IMR-90 (cell line): ENCODE measurements around the gene GSG1L. TPM values are rescaled to one million over a fixed set of nuclear protein-coding genes. Genes with fewer than 3 reads are reported as not detected.

Source experiments
- ATAC-seq: fragments of 200-7000 bp; cut with Tn5 transposase; 2 replicates; pipeline ENCODE4 v1.9.1; 2020; ENCODE audit warnings: low read depth, mild to moderate bottlenecking, moderate library complexity
- BruUV-seq: library from RNA; stranded (reverse); fragments of 400-500 nt; replicated peaks from 2 replicates; lab custom pipeline; 2021; lab: Mats Ljungman, UMichigan
- CTCF ChIA-PET: fragments of 300-600 bp; formaldehyde crosslinking; extraction: SDS; loops from one replicate; lab custom pipeline; 2021; ENCODE audit warnings: antibody characterized with exemption; lab: Yijun Ruan, JAX
- POLR2A ChIA-PET: fragments of 300-600 bp; sonication (Branson Sonifier 250); formaldehyde crosslinking; loops from one replicate; lab custom pipeline; 2022; ENCODE audit warnings: antibody characterized with exemption; ENCODE audit not compliant: unreplicated experiment; lab: Charles Lee
- DNase-seq: peaks from one replicate; pipeline ENCODE4 v3.0.0; 2013
- H2AFZ ChIP-seq: replicated peaks from 2 replicates; pipeline ENCODE3; 2013; ENCODE audit warnings: low read length, mild to moderate bottlenecking; ENCODE audit not compliant: poor library complexity
- H2AK5ac ChIP-seq: 2 replicates; pipeline ENCODE4 v1.6.1; 2013; ENCODE audit warnings: low read depth, low read length, inconsistent platforms
- H2AK9ac ChIP-seq: replicated peaks from 2 replicates; pipeline ENCODE3; 2013; ENCODE audit warnings: mild to moderate bottlenecking, low read depth, low read length, moderate library complexity; ENCODE audit not compliant: poor library complexity
- H2BK120ac ChIP-seq: 2 replicates; pipeline ENCODE4 v1.6.1; 2013; ENCODE audit warnings: low read depth, low read length, inconsistent platforms
- H2BK15ac ChIP-seq: 3 replicates; pipeline ENCODE4 v1.6.1; 2013; ENCODE audit warnings: low read depth, low read length, inconsistent platforms
- H2BK20ac ChIP-seq: 2 replicates; pipeline ENCODE4 v1.6.1; 2013; ENCODE audit warnings: low read depth, mild to moderate bottlenecking, inconsistent platforms, low read length, moderate library complexity
- H2BK5ac ChIP-seq: 2 replicates; pipeline ENCODE4 v1.6.1; 2013; ENCODE audit warnings: mild to moderate bottlenecking, low read depth, low read length, inconsistent platforms; ENCODE audit not compliant: poor library complexity, severe bottlenecking
- H3K14ac ChIP-seq: replicated peaks from 2 replicates; pipeline ENCODE4 v1.6.1; 2013; ENCODE audit warnings: low read depth, low read length, inconsistent platforms
- H3K18ac ChIP-seq: 2 replicates; pipeline ENCODE4 v1.6.1; 2013; ENCODE audit warnings: low read depth, low read length, control low read depth
- H3K23ac ChIP-seq: 2 replicates; pipeline ENCODE4 v1.6.1; 2013; ENCODE audit warnings: low read depth, low read length, inconsistent platforms
- H3K27ac ChIP-seq: 2 replicates; pipeline ENCODE4 v1.5.1; 2013; ENCODE audit warnings: mild to moderate bottlenecking, control low read depth, low read length; ENCODE audit not compliant: insufficient read depth
- H3K27me3 ChIP-seq: 2 replicates; pipeline ENCODE4 v1.6.1; 2013; ENCODE audit warnings: low read length; ENCODE audit not compliant: control insufficient read depth, insufficient read depth
- H3K36me3 ChIP-seq: 2 replicates; pipeline ENCODE4 v1.6.1; 2013; ENCODE audit warnings: low read length, mixed read lengths; ENCODE audit not compliant: control insufficient read depth, insufficient read depth
- H3K4ac ChIP-seq: 2 replicates; pipeline ENCODE4 v1.6.1; 2013; ENCODE audit warnings: low read depth, low read length, inconsistent platforms
- H3K4me1 ChIP-seq: 2 replicates; pipeline ENCODE4 v1.6.1; 2013; ENCODE audit warnings: low read length, mixed read lengths; ENCODE audit not compliant: control insufficient read depth, insufficient read depth
- H3K4me2 ChIP-seq: 2 replicates; pipeline ENCODE4 v1.6.1; 2013; ENCODE audit warnings: low read depth, mild to moderate bottlenecking, control low read depth, low read length, moderate library complexity
- H3K4me3 ChIP-seq: 2 replicates; pipeline ENCODE4 v1.5.1; 2013; ENCODE audit warnings: low read depth, mild to moderate bottlenecking, control low read depth, low read length, moderate library complexity; ENCODE audit not compliant: insufficient read depth
- H3K56ac ChIP-seq: 2 replicates; pipeline ENCODE4 v1.6.1; 2013; ENCODE audit warnings: low read length, inconsistent platforms; ENCODE audit not compliant: insufficient read depth; ENCODE audit errors: extremely low read depth
- H3K79me1 ChIP-seq, 2 experiments: 2 replicates each; pipeline ENCODE4 v1.6.1; 2013; ENCODE audit warnings: low read length in 2 of 2, inconsistent platforms in 1 of 2, low read depth in 1 of 2
- H3K9ac ChIP-seq: 2 replicates; pipeline ENCODE4 v1.6.1; 2013; ENCODE audit warnings: low read depth, low read length, control low read depth
- H3K9me1 ChIP-seq: 2 replicates; pipeline ENCODE4 v1.6.1; 2013; ENCODE audit warnings: low read length, inconsistent platforms; ENCODE audit not compliant: insufficient read depth
- H3K9me3 ChIP-seq: 2 replicates; pipeline ENCODE4 v1.6.1; 2013; ENCODE audit warnings: low read length; ENCODE audit not compliant: control insufficient read depth, insufficient read depth
- H4K20me1 ChIP-seq: 2 replicates; pipeline ENCODE4 v1.6.1; 2013; ENCODE audit warnings: low read length, inconsistent platforms; ENCODE audit not compliant: insufficient read depth
- H4K5ac ChIP-seq: 2 replicates; pipeline ENCODE4 v1.6.1; 2013; ENCODE audit warnings: mild to moderate bottlenecking, low read depth, low read length, control low read depth
- H4K8ac ChIP-seq, 2 experiments: 2 replicates each; pipeline ENCODE4 v1.6.1; 2013; ENCODE audit warnings: low read depth in 2 of 2, low read length in 2 of 2, control low read depth in 1 of 2, inconsistent platforms in 1 of 2
- H4K91ac ChIP-seq: 2 replicates; pipeline ENCODE4 v1.6.1; 2013; ENCODE audit warnings: low read depth, low read length, inconsistent platforms; ENCODE audit not compliant: insufficient read depth
- BHLHE40 ChIP-seq: fragments of 150-350 bp; IDR thresholded peaks from 2 replicates; pipeline ENCODE4 v1.6.1; 2016; ENCODE audit warnings: mild to moderate bottlenecking, low read depth, low read length
- CEBPB ChIP-seq: IDR thresholded peaks from 2 replicates; pipeline ENCODE4 v1.6.1; 2012; ENCODE audit warnings: low read depth, low read length, improper control_type of control experiment
- CHD1 ChIP-seq: IDR thresholded peaks from 2 replicates; pipeline ENCODE4 v1.6.1; 2012; ENCODE audit warnings: low read depth, low read length, improper control_type of control experiment
- CTCF ChIP-seq: conservative IDR thresholded peaks from 2 replicates; pipeline ENCODE4 v1.5.1; 2012; ENCODE audit warnings: mild to moderate bottlenecking, low read depth, low read length, improper control_type of control experiment
- ELK1 ChIP-seq: fragments of 150-350 bp; IDR thresholded peaks from 2 replicates; pipeline ENCODE4 v1.6.1; 2016; ENCODE audit warnings: low read depth, mild to moderate bottlenecking, low read length, moderate library complexity, borderline replicate concordance
- FOS ChIP-seq: fragments of 150-350 bp; IDR thresholded peaks from 2 replicates; pipeline ENCODE4 v1.6.1; 2016; ENCODE audit warnings: low read depth, low read length
- MAFK ChIP-seq: IDR thresholded peaks from 2 replicates; pipeline ENCODE4 v1.6.1; 2012; ENCODE audit warnings: low read depth, low read length, improper control_type of control experiment
- MAZ ChIP-seq: IDR thresholded peaks from 2 replicates; pipeline ENCODE4 v1.6.1; 2012; ENCODE audit warnings: low read depth, mild to moderate bottlenecking, low read length, improper control_type of control experiment, moderate library complexity, borderline replicate concordance
- MXI1 ChIP-seq: IDR thresholded peaks from 2 replicates; pipeline ENCODE4 v1.6.1; 2012; ENCODE audit warnings: low read depth, mild to moderate bottlenecking, low read length, moderate library complexity, borderline replicate concordance
- NFE2L2 ChIP-seq: fragments of 150-350 bp; IDR thresholded peaks from 2 replicates; pipeline ENCODE4 v1.6.1; 2016; ENCODE audit warnings: low read depth, mild to moderate bottlenecking, low read length
- POLR2A ChIP-seq: IDR thresholded peaks from 2 replicates; pipeline ENCODE4 v1.6.1; 2012; ENCODE audit warnings: mild to moderate bottlenecking, low read depth, low read length
- RAD21 ChIP-seq: IDR thresholded peaks from 2 replicates; pipeline ENCODE4 v1.6.1; 2012; ENCODE audit warnings: low read length, improper control_type of control experiment
- RCOR1 ChIP-seq: IDR thresholded peaks from 2 replicates; pipeline ENCODE4 v1.6.1; 2012; ENCODE audit warnings: mild to moderate bottlenecking, low read length, improper control_type of control experiment; ENCODE audit not compliant: insufficient replicate concordance
- RFX5 ChIP-seq: IDR thresholded peaks from 2 replicates; pipeline ENCODE4 v1.8.0; 2012; ENCODE audit warnings: low read depth, mild to moderate bottlenecking, low read length, moderate library complexity
- SMC3 ChIP-seq: fragments of 150-350 bp; IDR thresholded peaks from 2 replicates; pipeline ENCODE4 v1.6.1; 2016; ENCODE audit warnings: low read depth, mild to moderate bottlenecking, antibody characterized with exemption, low read length, moderate library complexity
- WGBS, 2 experiments: methylation state at CpG; one replicate each; pipeline versions ENCODE4 v1.1.5 to v1.1.7; 2013; ENCODE audit warnings: missing lambda C conversion rate in 2 of 2; ENCODE audit not compliant: insufficient read length in 1 of 2; ENCODE audit errors: extremely low coverage in 2 of 2; 5-methylcytosine and 5-hydroxymethylcytosine counted together
- dilution Hi-C: fragments of 300-500 bp; cut with HindIII; formaldehyde crosslinking; loops from one replicate; pipeline ENCODE4 v1.14.3; 2018; ENCODE audit warnings: low sequenced_read_pairs; ENCODE audit not compliant: unreplicated experiment
- in situ Hi-C: fragments of 300-500 bp; cut with MboI; formaldehyde crosslinking; loops from 3 replicates; pipeline ENCODE4 v1.14.3; 2019; ENCODE audit warnings: low sequenced_read_pairs, inconsistent platforms, mixed read lengths
- intact Hi-C: fragments of 100-400 bp; cut with micrococcal nuclease; formaldehyde crosslinking; loops from 2 replicates; pipeline ENCODE4 v1.10.0; 2022
- polyA plus RNA-seq, 3 experiments: library from polyadenylated mRNA; depleted of rRNA; stranded (reverse); fragments of >200 nt; gene quantifications; 2 replicates each; pipeline ENCODE4 v1.2.3, GENCODE V29; 2012; ENCODE audit warnings: low replicate concordance in 1 of 3
- total RNA-seq: library from RNA; depleted of rRNA; stranded (reverse); fragments of >200 nt; gene quantifications from 2 replicates; pipeline ENCODE4 v1.2.3, GENCODE V29; 2012

GSG1L gene
- total and polyA plus RNA-seq, 2 of the 4 experiments (the other 2 are of a cell fraction), result not detected

GRCh38 chr16:27778171-27778925, 285.2 kb downstream of the GSG1L start:
- Histone ChIP-seq H3K79me1 (no peaks in the 10 kb centered on the region), H3K9ac (no peak overlapping the region), H2AK5ac (no peak overlapping the region), H4K91ac (no peak overlapping the region), H3K9me1 (no peaks in the 10 kb centered on the region), H2AFZ (no peak overlapping the region), H3K4me1 (no peaks in the 10 kb centered on the region), H3K27me3 (no peaks in the 10 kb centered on the region), H4K5ac (no peak overlapping the region), H4K8ac (no peak overlapping the region), H3K4me3 (no peak overlapping the region), H3K9me3 (no peaks in the 10 kb centered on the region), H2BK15ac (no peak overlapping the region), H3K4me2 (no peak overlapping the region), H3K27ac (no peak overlapping the region), H3K23ac (no peak overlapping the region), H2BK120ac (no peak overlapping the region), H3K18ac (no peak overlapping the region), H3K14ac (no peak overlapping the region), H2BK5ac (no peak overlapping the region), H3K56ac (no peak overlapping the region), H4K20me1 (no peaks in the 10 kb centered on the region; the same call in 1 of the 2 replicates), H3K4ac (no peak overlapping the region), H2AK9ac (no peak overlapping the region), H2BK20ac (no peak overlapping the region), H3K36me3 (peaks cover 1% of the 10 kb centered on the region; the same call in 1 of the 2 replicates)
- POLR2A ChIA-PET, result no interaction called here
- CTCF ChIA-PET, result no interaction called here
- ATAC-seq (no peak), DNase-seq (no peak)
- intact Hi-C loops (loop anchor here (10.0 kb wide), 1 partner anchor 144 kb away; no protein-coding TSS in a partner anchor), dilution Hi-C loops (no loop called here), in situ Hi-C loops (no loop called here)
- 83% methylated on average over 3 of the region's 20 CpGs; no CpG with 5 or more reads in 1 of the 2 experiments for WGBS, 2 experiments
- BruUV-seq, result no TSS peak
- TF ChIP-seq CTCF, result no peak
- TF ChIP-seq SMC3, result no peak
- no peak for TF ChIP-seq CEBPB
- no peak for TF ChIP-seq MAFK
- no peak for TF ChIP-seq RFX5
- TF ChIP-seq RCOR1, result no peak
- no peak for TF ChIP-seq CHD1
- no peak for TF ChIP-seq MXI1
- no peak for TF ChIP-seq NFE2L2
- no peak for TF ChIP-seq MAZ
- no peak for TF ChIP-seq FOS
- TF ChIP-seq POLR2A, result no peak
- TF ChIP-seq BHLHE40, result no peak
- no peak for TF ChIP-seq RAD21
- TF ChIP-seq ELK1, result no peak
